GM23248 (cell line): Measurements from ENCODE around the gene MYO5C.

ENCODE experiments used
- EZH2 ChIP-seq: fragments of 200-600 bp; sonication (generic); IDR thresholded peaks from 2 replicates; pipeline ENCODE4 v1.6.1; 2018; ENCODE audit warnings: antibody characterized with exemption, mild to moderate bottlenecking; ENCODE audit not compliant: insufficient read depth, poor library complexity, severe bottlenecking
- EZH2phosphoT487 ChIP-seq: fragments of 200-600 bp; sonication (generic); IDR thresholded peaks from 2 replicates; pipeline ENCODE4 v1.6.1; 2018; ENCODE audit warnings: antibody characterized with exemption, moderate library complexity, mild to moderate bottlenecking, low read depth; ENCODE audit not compliant: insufficient read depth

DNA sequence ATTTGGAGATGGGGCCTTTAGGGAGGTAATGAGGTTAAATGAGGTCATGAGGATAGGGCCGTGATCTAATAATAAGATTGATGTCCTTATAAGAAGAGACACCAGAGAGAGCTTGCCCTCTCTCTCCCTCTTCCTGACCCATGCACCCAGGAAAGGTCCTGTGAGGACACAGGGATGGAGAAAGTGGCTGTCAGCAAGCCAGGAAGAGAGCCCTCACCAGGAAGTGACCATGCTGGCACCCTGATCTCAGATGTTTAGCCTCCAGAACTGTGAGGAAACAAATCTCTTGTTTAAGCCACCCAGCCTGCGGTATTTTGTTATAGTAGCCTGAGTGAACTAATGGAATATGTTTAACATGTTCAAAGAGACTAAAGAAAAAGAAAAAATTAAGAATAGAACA, 89.2 kb downstream of the MYO5C start:
- TF ChIP-seq EZH2: no peak
- TF ChIP-seq EZH2phosphoT487: no peak
